Neural cell (in vitro differentiated cells): ENCODE data around the gene TMEM125. TPM values are rescaled to one million over a fixed set of nuclear protein-coding genes. Genes with fewer than 3 reads are reported as not detected.

ENCODE experiments used
- H2AFZ ChIP-seq: fragments of 200-600, 300-800 bp; sonication (generic), shearing (Covaris generic); 2 replicates; pipeline ENCODE4 v1.6.0; 2014; ENCODE audit warnings: low read depth, mild to moderate bottlenecking, antibody characterized with exemption, low read length, moderate library complexity
- H3F3A ChIP-seq: fragments of 200-600 bp; shearing (Covaris generic); 2 replicates; pipeline ENCODE4 v1.6.1; 2016; ENCODE audit warnings: mild to moderate bottlenecking, moderate library complexity, mixed read lengths, antibody characterized with exemption, low read length; ENCODE audit not compliant: insufficient read depth, poor library complexity, severe bottlenecking
- H3K27ac ChIP-seq: fragments of 200-600, 300-800 bp; sonication (generic), shearing (Covaris generic); 2 replicates; pipeline ENCODE4 v1.5.1; 2014; ENCODE audit warnings: mild to moderate bottlenecking, low read length, moderate library complexity
- H3K27me3 ChIP-seq: fragments of 300-800, 200-600 bp; sonication (generic), shearing (Covaris generic); 2 replicates; pipeline ENCODE4 v1.6.0; 2014; ENCODE audit warnings: mild to moderate bottlenecking, low read depth, low read length, moderate library complexity; ENCODE audit not compliant: insufficient read depth
- H3K36me3 ChIP-seq: fragments of 300-800, 200-600 bp; sonication (generic), shearing (Covaris generic); 2 replicates; pipeline ENCODE4 v1.5.1; 2014; ENCODE audit warnings: mild to moderate bottlenecking, antibody characterized with exemption, low read length, moderate library complexity; ENCODE audit not compliant: insufficient read depth
- H3K4me2 ChIP-seq: fragments of 300-800, 200-600 bp; sonication (generic), shearing (Covaris generic); 2 replicates; pipeline ENCODE4 v1.6.0; 2014; ENCODE audit warnings: mild to moderate bottlenecking, low read length
- H3K4me3 ChIP-seq: fragments of 300-800, 200-600 bp; sonication (generic), shearing (Covaris generic); 2 replicates; pipeline ENCODE4 v1.5.1; 2014; ENCODE audit warnings: mild to moderate bottlenecking, low read length, moderate library complexity
- H3K79me2 ChIP-seq: fragments of 200-600 bp; shearing (Covaris generic); replicated peaks from 2 replicates; pipeline ENCODE4 v1.6.0; 2014; ENCODE audit warnings: mild to moderate bottlenecking, low read length, moderate library complexity; ENCODE audit not compliant: insufficient read depth
- H3K9ac ChIP-seq: fragments of 300-800, 200-600 bp; sonication (generic), shearing (Covaris generic); 2 replicates; pipeline ENCODE4 v1.6.1; 2016; ENCODE audit warnings: mild to moderate bottlenecking, low read length, mixed read lengths
- H3K9me2 ChIP-seq: fragments of 200-600 bp; shearing (Covaris generic); 2 replicates; pipeline ENCODE4 v1.6.1; 2016; ENCODE audit warnings: mild to moderate bottlenecking, low read length, mixed read lengths; ENCODE audit not compliant: insufficient read depth
- H3K9me3 ChIP-seq: fragments of 200-600, 300-800 bp; sonication (generic), shearing (Covaris generic); 2 replicates; pipeline ENCODE4 v1.6.1; 2016; ENCODE audit warnings: mild to moderate bottlenecking, mixed run types, low read length, moderate library complexity, mixed read lengths
- H4K20me1 ChIP-seq: fragments of 200-600 bp; shearing (Covaris generic); 2 replicates; pipeline ENCODE4 v1.6.1; 2016; ENCODE audit warnings: mild to moderate bottlenecking, mixed run types; ENCODE audit not compliant: insufficient read depth
- EP300 ChIP-seq: fragments of 450-650 bp; conservative IDR thresholded peaks from 2 replicates; pipeline ENCODE4 v1.6.1; 2014; ENCODE audit warnings: antibody characterized with exemption, mild to moderate bottlenecking, moderate library complexity; ENCODE audit not compliant: poor library complexity, severe bottlenecking
- EZH2 ChIP-seq: fragments of 200-600, 300-800 bp; shearing (Covaris generic), sonication (generic); IDR thresholded peaks from 2 replicates; pipeline ENCODE4 v1.6.1; 2014; ENCODE audit warnings: antibody characterized with exemption, low read length, borderline replicate concordance, mild to moderate bottlenecking; ENCODE audit not compliant: insufficient read depth, poor library complexity, severe bottlenecking
- MXI1 ChIP-seq: fragments of 450-650 bp; conservative IDR thresholded peaks from 2 replicates; pipeline ENCODE4 v1.6.1; 2014; ENCODE audit warnings: antibody characterized with exemption, mild to moderate bottlenecking; ENCODE audit not compliant: poor library complexity, severe bottlenecking
- POLR2AphosphoS5 ChIP-seq: IDR thresholded peaks from 2 replicates; pipeline ENCODE4 v1.6.1; 2012
- RAD21 ChIP-seq: fragments of 450-650 bp; conservative IDR thresholded peaks from 2 replicates; pipeline ENCODE4 v1.6.1; 2014; ENCODE audit warnings: antibody characterized with exemption, mild to moderate bottlenecking, moderate library complexity
- SMC3 ChIP-seq: fragments of 450-650 bp; conservative IDR thresholded peaks from 2 replicates; pipeline ENCODE4 v1.6.1; 2014; ENCODE audit warnings: antibody characterized with exemption, mild to moderate bottlenecking, moderate library complexity; ENCODE audit not compliant: poor library complexity
- TAF1 ChIP-seq: IDR thresholded peaks from 2 replicates; pipeline ENCODE4 v1.6.1; 2012; ENCODE audit warnings: low read depth
- polyA plus RNA-seq: library from polyadenylated mRNA; depleted of rRNA; stranded (reverse); fragments of >200 nt; gene quantifications from 2 replicates; pipeline ENCODE4 v1.2.3, GENCODE V29; 2014
- TF ChIP-seq, protein P1 (sequence below): IDR thresholded peaks from 2 replicates; pipeline ENCODE4 v1.6.1; 2012; ENCODE audit warnings: borderline replicate concordance

The TMEM125 gene
- polyA plus RNA-seq, 1 donor from 2014 or later = not detected

DNA sequence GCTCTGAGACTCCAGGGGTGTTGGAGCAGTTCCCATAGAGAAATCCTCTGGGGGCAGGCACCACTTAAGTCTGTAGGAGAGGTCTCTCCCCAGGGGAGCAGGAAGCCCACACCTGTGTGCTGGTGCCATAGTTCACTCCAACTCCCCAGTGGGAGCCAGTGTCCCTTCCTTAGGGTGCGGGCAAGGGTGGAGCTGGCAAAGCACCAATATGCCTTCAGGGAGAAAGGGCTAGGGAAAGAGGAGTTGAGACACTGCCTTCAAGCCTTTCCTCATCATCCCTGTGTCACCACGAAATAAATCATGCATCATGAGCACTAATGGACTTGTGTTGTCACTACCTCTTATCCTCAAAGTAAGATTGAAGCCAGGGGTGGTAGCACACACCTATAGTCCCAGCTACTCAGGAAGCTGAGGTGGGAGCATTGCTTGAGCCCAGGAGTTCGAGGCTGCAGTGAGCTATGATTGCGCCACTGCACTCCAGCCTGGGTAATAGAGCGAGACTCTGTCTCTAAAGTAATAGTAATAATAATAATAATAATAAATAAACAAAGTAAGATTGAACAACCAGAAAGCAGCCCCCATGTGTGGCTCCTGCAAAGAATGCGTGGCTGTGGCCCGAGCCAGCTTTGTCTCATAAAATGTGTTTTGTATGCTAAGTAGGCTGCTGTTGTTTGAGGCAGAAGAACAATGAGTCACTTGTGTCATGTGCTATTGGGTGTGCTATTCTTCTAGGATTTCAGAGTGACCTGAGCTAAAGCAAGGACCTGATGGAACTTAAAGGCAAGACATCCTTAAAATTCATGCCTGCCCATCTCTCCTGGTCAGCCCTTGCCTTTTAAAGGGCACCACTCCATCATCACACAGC lies 24.3 kb downstream of the TMEM125 start:
- no peaks in the 10 kb centered on the region for H3K36me3 ChIP-seq
- H3K9me3 ChIP-seq = no peaks in the 10 kb centered on the region
- H3K27ac ChIP-seq = no peak overlapping the region
- no peaks in the 10 kb centered on the region for H3K9me2 ChIP-seq
- no peaks in the 10 kb centered on the region for H3K79me2 ChIP-seq
- H3K9ac ChIP-seq = no peak overlapping the region
- no peaks in the 10 kb centered on the region for H3K27me3 ChIP-seq
- no peak overlapping the region for H2AFZ ChIP-seq
- no peaks in the 10 kb centered on the region for H4K20me1 ChIP-seq
- H3K4me3 ChIP-seq = no peak overlapping the region
- H3K4me2 ChIP-seq = no peak overlapping the region
- TF ChIP-seq, protein P1, sequence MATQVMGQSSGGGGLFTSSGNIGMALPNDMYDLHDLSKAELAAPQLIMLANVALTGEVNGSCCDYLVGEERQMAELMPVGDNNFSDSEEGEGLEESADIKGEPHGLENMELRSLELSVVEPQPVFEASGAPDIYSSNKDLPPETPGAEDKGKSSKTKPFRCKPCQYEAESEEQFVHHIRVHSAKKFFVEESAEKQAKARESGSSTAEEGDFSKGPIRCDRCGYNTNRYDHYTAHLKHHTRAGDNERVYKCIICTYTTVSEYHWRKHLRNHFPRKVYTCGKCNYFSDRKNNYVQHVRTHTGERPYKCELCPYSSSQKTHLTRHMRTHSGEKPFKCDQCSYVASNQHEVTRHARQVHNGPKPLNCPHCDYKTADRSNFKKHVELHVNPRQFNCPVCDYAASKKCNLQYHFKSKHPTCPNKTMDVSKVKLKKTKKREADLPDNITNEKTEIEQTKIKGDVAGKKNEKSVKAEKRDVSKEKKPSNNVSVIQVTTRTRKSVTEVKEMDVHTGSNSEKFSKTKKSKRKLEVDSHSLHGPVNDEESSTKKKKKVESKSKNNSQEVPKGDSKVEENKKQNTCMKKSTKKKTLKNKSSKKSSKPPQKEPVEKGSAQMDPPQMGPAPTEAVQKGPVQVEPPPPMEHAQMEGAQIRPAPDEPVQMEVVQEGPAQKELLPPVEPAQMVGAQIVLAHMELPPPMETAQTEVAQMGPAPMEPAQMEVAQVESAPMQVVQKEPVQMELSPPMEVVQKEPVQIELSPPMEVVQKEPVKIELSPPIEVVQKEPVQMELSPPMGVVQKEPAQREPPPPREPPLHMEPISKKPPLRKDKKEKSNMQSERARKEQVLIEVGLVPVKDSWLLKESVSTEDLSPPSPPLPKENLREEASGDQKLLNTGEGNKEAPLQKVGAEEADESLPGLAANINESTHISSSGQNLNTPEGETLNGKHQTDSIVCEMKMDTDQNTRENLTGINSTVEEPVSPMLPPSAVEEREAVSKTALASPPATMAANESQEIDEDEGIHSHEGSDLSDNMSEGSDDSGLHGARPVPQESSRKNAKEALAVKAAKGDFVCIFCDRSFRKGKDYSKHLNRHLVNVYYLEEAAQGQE = no peak
- TF ChIP-seq EZH2 = no peak
- no peak for TF ChIP-seq EP300
- no peak for TF ChIP-seq RAD21
- no peaks in the 10 kb centered on the region for H3F3A ChIP-seq

DNA sequence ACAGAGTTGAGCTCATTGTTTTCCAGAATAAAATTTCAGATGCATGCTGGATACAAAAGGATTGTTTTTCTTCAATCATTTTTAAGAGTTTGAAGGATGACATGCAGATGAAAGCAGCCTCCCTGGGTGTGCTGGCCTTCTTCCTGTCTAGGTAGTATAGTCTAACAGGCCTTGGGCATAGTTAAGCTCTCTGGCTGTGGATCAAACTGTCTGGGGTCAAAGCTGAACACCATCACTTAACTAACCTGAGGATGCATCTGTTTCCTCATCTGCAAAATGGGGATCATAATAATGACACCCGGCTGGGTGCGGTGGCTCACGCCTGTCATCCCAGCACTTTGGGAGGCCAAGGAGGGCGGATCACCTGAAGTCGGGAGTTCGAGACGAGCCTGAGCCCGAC lies 25.0 kb downstream of the TMEM125 start:
- Histone ChIP-seq H4K20me1 (no peaks in the 10 kb centered on the region), H3F3A (no peaks in the 10 kb centered on the region), H3K36me3 (no peaks in the 10 kb centered on the region), H3K9ac (no peak overlapping the region), H3K27ac (no peak overlapping the region), H3K9me2 (no peaks in the 10 kb centered on the region), H3K4me3 (no peak overlapping the region), H3K9me3 (no peaks in the 10 kb centered on the region), H3K79me2 (no peaks in the 10 kb centered on the region), H3K4me2 (no peak overlapping the region), H3K27me3 (no peaks in the 10 kb centered on the region), H2AFZ (no peak overlapping the region)
- TF ChIP-seq POLR2AphosphoS5 = no peak
- TF ChIP-seq SMC3 = no peak
- TF ChIP-seq MXI1 = no peak

DNA sequence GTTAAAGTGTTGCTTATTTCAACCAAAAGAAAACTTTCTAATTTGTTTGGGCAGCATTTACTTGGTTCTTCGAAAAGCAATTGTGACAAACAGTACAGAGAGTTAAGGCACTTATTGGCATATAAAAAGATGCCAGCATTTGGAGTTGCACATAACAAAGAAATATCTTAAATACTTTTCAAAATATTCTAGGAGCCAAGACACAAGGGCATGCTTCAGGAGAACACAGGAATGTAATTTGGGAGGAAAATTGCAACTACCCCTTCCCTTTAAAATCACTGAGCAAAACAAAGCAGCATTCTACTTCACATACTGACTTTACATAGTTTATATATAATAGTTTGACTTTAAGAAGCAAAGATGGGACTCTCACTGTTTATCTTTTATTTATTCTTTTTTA lies 26.4 kb downstream of the TMEM125 start:
- H3K9ac ChIP-seq = no peak overlapping the region
- H3K9me2 ChIP-seq = no peaks in the 10 kb centered on the region
- no peaks in the 10 kb centered on the region for H3K36me3 ChIP-seq
- no peak overlapping the region for H3K4me3 ChIP-seq
- H3K79me2 ChIP-seq = no peaks in the 10 kb centered on the region
- H3K27ac ChIP-seq = no peak overlapping the region
- H3K9me3 ChIP-seq = no peaks in the 10 kb centered on the region
- H4K20me1 ChIP-seq = no peaks in the 10 kb centered on the region
- no peaks in the 10 kb centered on the region for H3F3A ChIP-seq
- H2AFZ ChIP-seq = no peak overlapping the region
- no peaks in the 10 kb centered on the region for H3K27me3 ChIP-seq
- no peak overlapping the region for H3K4me2 ChIP-seq
- TF ChIP-seq, protein P1 = no peak
- TF ChIP-seq MXI1 (no peak), EP300 (no peak), POLR2AphosphoS5 (no peak), TAF1 (no peak)
